Measurements from ENCODE around the gene SESTD1. TPM values are rescaled to one million over a fixed set of nuclear protein-coding genes. Genes with fewer than 3 reads are reported as not detected.

Gene SESTD1
- total and polyA plus RNA-seq, 2 of the 4 experiments (the other 2 are of a cell fraction) = 8.4 to 12.7 TPM

- Histone ChIP-seq H4K91ac (ENCODE audit: insufficient read depth, low read depth, low read length) (no peak overlapping the region), H2BK5ac (ENCODE audit: low read depth, low read length, poor library complexity, severe bottlenecking) (no peak overlapping the region), H3K4me1 (ENCODE audit: control insufficient read depth, insufficient read depth, low read length) (peaks cover 3% of the 10 kb centered on the region), H3K27me3 (ENCODE audit: control insufficient read depth, insufficient read depth, low read length) (no peaks in the 10 kb centered on the region), H2AK9ac (replicated peaks; ENCODE audit: low read depth, low read length, poor library complexity) (no peak overlapping the region), H2AK5ac (ENCODE audit: low read depth, low read length) (no peak overlapping the region), H4K8ac (ENCODE audit: low read depth in 2 of 2, low read length in 2 of 2) (peak overlapping the region in 1 of 2 experiments; percentile 9; a peak in 1 of 4 replicates), H3K9ac (ENCODE audit: low read depth, low read length) (no peak overlapping the region), H3K79me1 (ENCODE audit: low read depth in 1 of 2, low read length in 2 of 2) (peaks cover 20 to 42% of the 10 kb centered on the region in 2 experiments), H2AFZ (replicated peaks; ENCODE audit: low read length, poor library complexity) (no peak overlapping the region), H2BK15ac (ENCODE audit: low read depth, low read length) (no peak overlapping the region), H3K4ac (ENCODE audit: low read depth, low read length) (no peak overlapping the region), H3K4me2 (ENCODE audit: low read depth, low read length) (no peak overlapping the region), H3K36me3 (ENCODE audit: control insufficient read depth, insufficient read depth, low read length) (0 out of 2 replicates have a peak, but pooled peaks cover 2% of the 10 kb centered on the region), H3K27ac (ENCODE audit: insufficient read depth, low read length) (no peak overlapping the region), H4K20me1 (ENCODE audit: insufficient read depth, low read length) (peaks cover 5% of the 10 kb centered on the region; the same call in 1 of the 2 replicates), H3K18ac (ENCODE audit: low read depth, low read length) (no peak overlapping the region), H2BK20ac (ENCODE audit: low read depth, low read length) (no peak overlapping the region), H3K4me3 (ENCODE audit: insufficient read depth, low read depth, low read length) (no peak overlapping the region), H2BK120ac (ENCODE audit: low read depth, low read length) (no peak overlapping the region), H3K23ac (ENCODE audit: low read depth, low read length) (no peak overlapping the region), H3K14ac (replicated peaks; ENCODE audit: low read depth, low read length) (no peak overlapping the region), H3K9me3 (ENCODE audit: control insufficient read depth, insufficient read depth, low read length) (no peaks in the 10 kb centered on the region), H4K5ac (ENCODE audit: low read depth, low read length) (no peak overlapping the region), H3K56ac (ENCODE audit: extremely low read depth, insufficient read depth, low read length) (no peak overlapping the region), H3K9me1 (ENCODE audit: insufficient read depth, low read length) (peaks cover 5% of the 10 kb centered on the region)
- DNase-seq = no peak
- no peak for TF ChIP-seq BHLHE40 (IDR thresholded peaks at IDR 0.05; ENCODE audit: low read depth, low read length)
- TF ChIP-seq SMC3 (IDR thresholded peaks at IDR 0.05; ENCODE audit: low read depth, low read length) = no peak
- no peak for TF ChIP-seq MAFK (IDR thresholded peaks at IDR 0.05; ENCODE audit: low read depth, low read length)
- TF ChIP-seq MXI1 (IDR thresholded peaks at IDR 0.05; ENCODE audit: borderline replicate concordance, low read depth, low read length) = no peak
- TF ChIP-seq RCOR1 (IDR thresholded peaks at IDR 0.05; ENCODE audit: insufficient replicate concordance, low read length) = no peak
- no peak for TF ChIP-seq CEBPB (IDR thresholded peaks at IDR 0.05; ENCODE audit: low read depth, low read length)
- TF ChIP-seq, protein P1, sequence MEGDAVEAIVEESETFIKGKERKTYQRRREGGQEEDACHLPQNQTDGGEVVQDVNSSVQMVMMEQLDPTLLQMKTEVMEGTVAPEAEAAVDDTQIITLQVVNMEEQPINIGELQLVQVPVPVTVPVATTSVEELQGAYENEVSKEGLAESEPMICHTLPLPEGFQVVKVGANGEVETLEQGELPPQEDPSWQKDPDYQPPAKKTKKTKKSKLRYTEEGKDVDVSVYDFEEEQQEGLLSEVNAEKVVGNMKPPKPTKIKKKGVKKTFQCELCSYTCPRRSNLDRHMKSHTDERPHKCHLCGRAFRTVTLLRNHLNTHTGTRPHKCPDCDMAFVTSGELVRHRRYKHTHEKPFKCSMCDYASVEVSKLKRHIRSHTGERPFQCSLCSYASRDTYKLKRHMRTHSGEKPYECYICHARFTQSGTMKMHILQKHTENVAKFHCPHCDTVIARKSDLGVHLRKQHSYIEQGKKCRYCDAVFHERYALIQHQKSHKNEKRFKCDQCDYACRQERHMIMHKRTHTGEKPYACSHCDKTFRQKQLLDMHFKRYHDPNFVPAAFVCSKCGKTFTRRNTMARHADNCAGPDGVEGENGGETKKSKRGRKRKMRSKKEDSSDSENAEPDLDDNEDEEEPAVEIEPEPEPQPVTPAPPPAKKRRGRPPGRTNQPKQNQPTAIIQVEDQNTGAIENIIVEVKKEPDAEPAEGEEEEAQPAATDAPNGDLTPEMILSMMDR (conservative IDR thresholded peaks at IDR 0.05; ENCODE audit: low read depth, low read length) = no peak
- TF ChIP-seq, protein P2, sequence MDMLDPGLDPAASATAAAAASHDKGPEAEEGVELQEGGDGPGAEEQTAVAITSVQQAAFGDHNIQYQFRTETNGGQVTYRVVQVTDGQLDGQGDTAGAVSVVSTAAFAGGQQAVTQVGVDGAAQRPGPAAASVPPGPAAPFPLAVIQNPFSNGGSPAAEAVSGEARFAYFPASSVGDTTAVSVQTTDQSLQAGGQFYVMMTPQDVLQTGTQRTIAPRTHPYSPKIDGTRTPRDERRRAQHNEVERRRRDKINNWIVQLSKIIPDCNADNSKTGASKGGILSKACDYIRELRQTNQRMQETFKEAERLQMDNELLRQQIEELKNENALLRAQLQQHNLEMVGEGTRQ (IDR thresholded peaks at IDR 0.05; ENCODE audit: low read depth, low read length) = no peak
- no peak for TF ChIP-seq RAD21 (IDR thresholded peaks at IDR 0.05; ENCODE audit: low read length)
- TF ChIP-seq ELK1 (IDR thresholded peaks at IDR 0.05; ENCODE audit: borderline replicate concordance, low read depth, low read length) = no peak
- TF ChIP-seq MAZ (IDR thresholded peaks at IDR 0.05; ENCODE audit: borderline replicate concordance, low read depth, low read length) = no peak
- no peak for TF ChIP-seq FOS (IDR thresholded peaks at IDR 0.05; ENCODE audit: low read depth, low read length)
- no peak for TF ChIP-seq POLR2A (IDR thresholded peaks at IDR 0.05; ENCODE audit: low read depth, low read length)
- no peak for TF ChIP-seq RFX5 (IDR thresholded peaks at IDR 0.05; ENCODE audit: low read depth, low read length)
- no peak for TF ChIP-seq CHD1 (IDR thresholded peaks at IDR 0.05; ENCODE audit: low read depth, low read length)
- in situ Hi-C loops (cut with MboI; ENCODE audit: low sequenced_read_pairs) = no loop called here
- no peak for ATAC-seq (ENCODE audit: low read depth)
- WGBS, 2 experiments (ENCODE audit: extremely low coverage in 2 of 2, insufficient read length in 1 of 2) = no CpG with 5 or more reads among the region's 3 CpGs
- POLR2A ChIA-PET (ENCODE audit: unreplicated experiment) = no interaction called here
- dilution Hi-C loops (cut with HindIII; ENCODE audit: low sequenced_read_pairs, unreplicated experiment) = no loop called here
- CTCF ChIA-PET = no interaction called here
- no TSS peak for BruUV-seq (replicated peaks)
- intact Hi-C loops (cut with micrococcal nuclease) = no loop called here
Measured at GRCh38 chr2:179237209-179237946, 27.3 kb downstream of the SESTD1 start.
